Measurements from ENCODE around the gene NSDHL.

NSDHL gene

GRCh38 chrX:152873361-152873760, 42.5 kb downstream of the NSDHL start:
- Histone ChIP-seq H3K36me3 (peaks cover 7 to 23% (median 9%) of the 10 kb centered on the region in 3 donors), H3K4me3 (no peak overlapping the region), H3K4me1 (no peaks in the 10 kb centered on the region), H3K27ac (no peak overlapping the region), H3K9me3 (peaks cover 0 to 9% (median 0%) of the 10 kb centered on the region in 3 donors), H3K27me3 (no peaks in the 10 kb centered on the region)
- DNase-seq, result no peak
- TF ChIP-seq, protein P1, sequence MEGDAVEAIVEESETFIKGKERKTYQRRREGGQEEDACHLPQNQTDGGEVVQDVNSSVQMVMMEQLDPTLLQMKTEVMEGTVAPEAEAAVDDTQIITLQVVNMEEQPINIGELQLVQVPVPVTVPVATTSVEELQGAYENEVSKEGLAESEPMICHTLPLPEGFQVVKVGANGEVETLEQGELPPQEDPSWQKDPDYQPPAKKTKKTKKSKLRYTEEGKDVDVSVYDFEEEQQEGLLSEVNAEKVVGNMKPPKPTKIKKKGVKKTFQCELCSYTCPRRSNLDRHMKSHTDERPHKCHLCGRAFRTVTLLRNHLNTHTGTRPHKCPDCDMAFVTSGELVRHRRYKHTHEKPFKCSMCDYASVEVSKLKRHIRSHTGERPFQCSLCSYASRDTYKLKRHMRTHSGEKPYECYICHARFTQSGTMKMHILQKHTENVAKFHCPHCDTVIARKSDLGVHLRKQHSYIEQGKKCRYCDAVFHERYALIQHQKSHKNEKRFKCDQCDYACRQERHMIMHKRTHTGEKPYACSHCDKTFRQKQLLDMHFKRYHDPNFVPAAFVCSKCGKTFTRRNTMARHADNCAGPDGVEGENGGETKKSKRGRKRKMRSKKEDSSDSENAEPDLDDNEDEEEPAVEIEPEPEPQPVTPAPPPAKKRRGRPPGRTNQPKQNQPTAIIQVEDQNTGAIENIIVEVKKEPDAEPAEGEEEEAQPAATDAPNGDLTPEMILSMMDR (IDR thresholded peaks at IDR 0.05), result no peak
- intact Hi-C loops (cut with DNase I; ENCODE audit: low total_unique reads), result no loop called here

GRCh38 chrX:152876931-152877840, 46.3 kb downstream of the NSDHL start:
- H3K27me3 ChIP-seq, result no peaks in the 10 kb centered on the region
- no peak for DNase-seq
- H3K9me3 ChIP-seq, result peaks cover 0 to 9% (median 0%) of the 10 kb centered on the region in 3 donors
- TF ChIP-seq, protein P1 (IDR thresholded peaks at IDR 0.05), result no peak
- H3K4me1 ChIP-seq, result no peaks in the 10 kb centered on the region
- no peak overlapping the region for H3K4me3 ChIP-seq
- intact Hi-C loops (cut with DNase I; ENCODE audit: low total_unique reads), result no loop called here
- no peaks in the 10 kb centered on the region for H3K36me3 ChIP-seq
- no peak overlapping the region for H3K27ac ChIP-seq

GRCh38 chrX:152878976-152879755, 48.3 kb downstream of the NSDHL start:
- H3K27me3 ChIP-seq, result no peaks in the 10 kb centered on the region
- TF ChIP-seq, protein P1 (IDR thresholded peaks at IDR 0.05), result no peak
- no peak overlapping the region for H3K27ac ChIP-seq
- H3K4me3 ChIP-seq, result no peak overlapping the region
- DNase-seq, result no peak
- intact Hi-C loops (cut with DNase I; ENCODE audit: low total_unique reads), result no loop called here
- peaks cover 0 to 9% (median 0%) of the 10 kb centered on the region in 3 donors for H3K9me3 ChIP-seq
- H3K36me3 ChIP-seq, result no peaks in the 10 kb centered on the region
- no peaks in the 10 kb centered on the region for H3K4me1 ChIP-seq

DNA sequence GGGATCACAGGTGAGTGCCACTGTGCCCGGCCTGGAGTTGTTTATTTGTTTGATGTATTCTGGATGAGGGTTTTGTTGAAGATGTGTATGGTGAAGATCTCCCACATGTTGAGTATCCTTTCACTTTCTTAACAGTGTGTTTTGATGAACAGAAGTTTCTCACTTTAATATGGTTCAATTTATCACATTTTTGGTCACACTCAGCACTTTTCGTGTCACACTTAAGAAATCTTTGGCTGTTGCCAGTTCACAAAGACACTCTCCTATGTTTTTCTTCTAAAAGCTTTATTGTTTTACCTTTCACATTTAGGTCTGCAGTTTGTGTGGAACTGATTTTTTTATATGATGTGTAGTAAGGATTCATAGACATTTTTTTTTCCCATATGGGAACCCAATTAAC, 50.4 kb downstream of the NSDHL start:
- DNase-seq, result no peak
- H3K27ac ChIP-seq, result no peak overlapping the region
- intact Hi-C loops (cut with DNase I; ENCODE audit: low total_unique reads), result no loop called here
- TF ChIP-seq, protein P1 (IDR thresholded peaks at IDR 0.05), result no peak
- H3K9me3 ChIP-seq, result peaks cover 0 to 7% (median 0%) of the 10 kb centered on the region in 3 donors
- H3K4me1 ChIP-seq, result no peaks in the 10 kb centered on the region
- no peaks in the 10 kb centered on the region for H3K36me3 ChIP-seq
- no peaks in the 10 kb centered on the region for H3K27me3 ChIP-seq
- H3K4me3 ChIP-seq, result no peak overlapping the region

DNA sequence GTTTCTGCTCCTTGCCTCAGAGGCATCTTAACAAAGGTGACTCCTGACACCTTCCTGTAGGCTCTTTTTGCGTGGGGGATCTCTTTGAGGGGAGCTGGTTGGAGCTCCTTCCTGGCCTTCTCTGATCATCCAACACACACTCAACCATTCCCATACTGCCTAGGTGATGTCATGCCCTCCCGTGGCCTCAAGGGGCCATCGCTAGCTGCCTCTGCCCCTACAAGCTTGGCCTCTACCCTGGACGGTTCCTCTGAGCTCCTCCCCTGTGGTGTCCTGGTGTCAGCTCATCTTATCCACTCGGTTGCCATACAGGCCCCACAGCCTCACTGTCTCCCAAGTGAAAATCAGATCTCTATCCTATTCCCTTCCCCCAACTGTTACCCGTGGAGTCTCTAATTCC, 53.3 kb downstream of the NSDHL start:
- intact Hi-C loops (cut with DNase I; ENCODE audit: low total_unique reads), result no loop called here
- no peaks in the 10 kb centered on the region for H3K36me3 ChIP-seq
- no peak overlapping the region for H3K27ac ChIP-seq
- TF ChIP-seq, protein P1 (IDR thresholded peaks at IDR 0.05), result no peak
- no peaks in the 10 kb centered on the region for H3K27me3 ChIP-seq
- no peaks in the 10 kb centered on the region for H3K4me1 ChIP-seq
- H3K4me3 ChIP-seq, result no peak overlapping the region
- DNase-seq, result no peak
- H3K9me3 ChIP-seq, result no peaks in the 10 kb centered on the region
